ENCODE results near the gene CARHSP1.
"Not testable (repeated sequence)": the region's sequence is repeated elsewhere in the genome, so short reads cannot be mapped to it uniquely, and the experiment has no call there.

The CARHSP1 gene

DNA sequence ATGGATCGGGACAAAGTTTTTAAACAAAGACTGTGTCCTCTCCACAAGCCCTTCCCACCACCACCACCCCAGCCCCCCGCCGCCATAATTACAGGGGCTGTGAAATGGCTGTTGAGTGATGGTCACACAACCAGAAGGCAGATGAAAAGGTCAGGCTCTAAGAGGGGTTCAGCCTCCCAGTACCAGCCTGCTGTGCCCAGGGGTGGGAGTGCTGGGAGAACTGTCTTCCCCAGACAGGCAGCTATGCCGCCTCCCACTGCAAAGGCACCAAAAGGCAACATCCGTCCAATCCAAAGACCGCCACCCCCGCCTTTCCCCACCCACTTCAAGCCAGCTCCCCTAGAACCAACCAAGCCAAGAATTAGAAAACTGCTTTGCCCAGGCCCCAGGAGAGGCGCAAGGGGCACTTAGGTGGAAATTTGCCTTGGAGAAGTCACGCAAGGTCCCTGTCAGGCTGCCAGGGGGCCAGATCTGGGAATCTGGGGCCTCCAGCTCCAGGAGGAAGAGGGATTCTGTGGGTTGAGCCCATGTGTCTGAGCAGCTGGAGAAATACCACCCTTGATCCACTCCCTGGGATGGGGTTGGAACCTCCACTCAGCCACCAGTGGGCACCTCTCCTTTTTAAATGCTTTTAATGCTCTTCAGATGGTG lies 14.4 kb downstream of the CARHSP1 start:
- no peak for DNase-seq (ENCODE audit: low spot score)

- no peak for DNase-seq (ENCODE audit: low spot score)
These were observed 15.2 kb downstream of the CARHSP1 start for GRCh38 chr16:8853611-8854010.

- DNase-seq (ENCODE audit: low spot score): no peak
These were observed 15.7 kb downstream of the CARHSP1 start for GRCh38 chr16:8853150-8853549.

DNA sequence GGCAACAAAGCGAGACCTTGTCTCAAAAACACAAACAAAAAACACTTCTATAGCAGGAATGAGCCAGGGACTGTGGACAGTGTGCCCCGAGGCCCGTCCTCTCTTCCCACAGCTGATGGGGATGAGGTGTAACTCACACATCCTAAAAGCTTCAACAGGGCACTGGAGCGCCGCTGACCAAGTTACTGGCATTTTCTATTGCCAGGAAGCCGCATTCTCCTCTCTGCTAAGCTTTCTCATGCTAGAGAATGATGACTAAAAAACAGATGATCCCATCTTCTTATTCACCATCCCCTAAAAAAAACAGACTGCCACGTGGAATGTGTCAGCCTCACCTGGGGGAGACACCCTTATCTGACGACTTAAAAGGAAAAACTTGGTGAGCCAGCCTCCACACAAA lies 16.3 kb downstream of the CARHSP1 start:
- DNase-seq (ENCODE audit: low spot score): no peak

- no peak for DNase-seq (ENCODE audit: low spot score)
These were observed 16.9 kb downstream of the CARHSP1 start for GRCh38 chr16:8851761-8852403.

DNA sequence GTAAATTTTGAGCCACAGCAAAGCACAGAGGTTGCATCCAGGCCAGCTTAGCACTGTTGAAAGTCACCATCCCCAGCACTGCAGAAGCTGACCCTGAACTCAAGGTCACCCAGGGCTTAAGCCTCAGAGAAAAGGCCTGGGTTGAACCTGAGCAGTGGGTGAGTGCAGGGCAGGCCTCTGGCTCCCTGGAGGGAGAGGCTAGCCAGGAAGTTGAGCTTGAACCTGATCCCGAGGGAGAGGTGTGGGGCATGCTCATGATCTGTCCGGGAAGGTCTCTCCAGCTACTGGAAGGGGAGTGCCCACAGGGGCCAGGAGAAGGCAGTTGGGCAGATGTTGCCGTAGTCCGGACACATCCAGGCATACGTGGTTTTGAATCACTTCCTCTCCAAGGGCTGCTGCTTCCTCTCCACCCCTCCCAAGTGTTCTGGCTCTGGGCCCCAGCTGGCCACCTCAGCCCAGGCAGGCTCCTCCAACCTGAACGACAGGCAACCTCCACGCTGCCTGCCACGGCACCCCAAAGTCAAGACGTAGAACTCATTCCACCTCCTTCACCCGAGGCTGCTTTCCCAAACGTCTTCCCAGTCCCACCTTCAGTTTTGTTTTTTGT lies 18.4 kb downstream of the CARHSP1 start:
- no peak for DNase-seq (ENCODE audit: low spot score)

DNA sequence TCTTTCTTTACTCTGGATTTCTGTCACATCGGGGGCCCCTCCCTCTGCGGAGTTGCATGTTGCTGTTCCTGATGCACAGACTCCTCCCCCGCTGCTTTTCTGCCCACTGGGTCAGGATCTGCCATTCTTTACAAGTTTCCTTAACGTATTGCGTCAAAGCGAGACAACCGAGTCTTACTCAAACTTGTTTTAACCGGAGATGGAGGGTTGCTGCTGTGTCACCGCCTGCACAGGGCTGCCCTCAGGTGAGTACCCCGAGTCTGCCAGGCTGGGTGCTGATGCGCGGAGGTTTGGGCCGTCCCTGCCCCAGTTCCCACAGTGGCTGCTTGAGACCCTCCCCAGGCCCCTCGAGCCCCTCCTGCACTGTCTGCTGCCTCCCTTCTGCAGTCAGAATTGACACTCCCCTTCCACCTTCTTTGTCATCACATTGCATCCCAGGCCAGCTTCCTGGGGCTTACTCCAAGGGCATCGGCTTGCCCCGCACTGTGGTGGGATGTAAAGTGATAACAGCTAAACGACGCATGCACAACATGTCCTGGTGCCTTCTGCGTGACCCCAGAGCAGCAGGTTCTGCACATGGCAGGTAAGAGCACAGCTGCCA lies 19.3 kb downstream of the CARHSP1 start:
- DNase-seq (ENCODE audit: low spot score): no peak

DNA sequence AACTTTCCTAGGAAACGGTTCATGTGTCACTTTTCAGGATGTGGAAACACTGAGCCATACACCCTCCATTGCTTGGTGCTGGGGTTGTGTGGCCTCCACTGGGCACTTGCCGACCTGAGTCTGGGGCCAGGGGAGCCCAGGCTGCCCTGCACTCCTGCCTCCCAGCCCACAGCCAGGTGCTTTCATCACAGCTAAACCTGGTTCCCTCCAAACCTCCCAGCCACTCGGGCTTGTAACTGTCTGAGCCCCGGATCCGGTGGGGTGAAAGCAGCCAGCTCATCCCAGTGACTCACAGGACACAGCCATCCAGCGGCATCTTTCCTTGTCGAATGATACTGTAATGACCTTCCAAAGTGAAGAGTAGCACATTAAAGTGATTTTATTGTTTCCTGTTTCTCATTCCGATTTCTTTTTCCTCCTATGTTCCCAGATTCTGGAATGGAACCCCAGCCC lies 19.8 kb downstream of the CARHSP1 start:
- DNase-seq (ENCODE audit: low spot score): peak; percentile 29

GRCh38 chr16:8848231-8848938 lies 20.4 kb downstream of the CARHSP1 start:
- peak; percentile 24 for DNase-seq (ENCODE audit: low spot score)

GRCh38 chr16:8847623-8848022 lies 21.2 kb downstream of the CARHSP1 start:
- DNase-seq (ENCODE audit: low spot score): peak; percentile 48

DNA sequence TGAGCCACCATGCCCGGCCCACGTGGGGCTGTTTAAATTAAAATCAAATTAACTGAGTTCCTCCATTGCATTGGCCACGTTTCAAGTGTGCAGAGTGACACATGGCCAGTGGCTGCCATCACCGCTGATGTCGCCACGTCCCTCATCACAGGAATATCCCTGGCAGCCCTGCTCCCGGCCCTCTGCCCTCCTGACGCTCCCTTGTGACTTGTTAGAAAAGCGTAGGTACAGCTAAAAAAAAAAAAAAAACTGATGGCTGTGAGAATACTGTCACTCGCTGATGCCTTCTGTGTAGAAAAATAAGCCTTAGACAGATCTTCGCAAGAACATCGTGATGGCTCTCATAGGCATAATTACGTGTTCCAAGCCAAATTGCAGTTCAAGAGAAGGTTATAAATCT lies 21.7 kb downstream of the CARHSP1 start:
- peak; percentile 33 for DNase-seq (ENCODE audit: low spot score)

DNA sequence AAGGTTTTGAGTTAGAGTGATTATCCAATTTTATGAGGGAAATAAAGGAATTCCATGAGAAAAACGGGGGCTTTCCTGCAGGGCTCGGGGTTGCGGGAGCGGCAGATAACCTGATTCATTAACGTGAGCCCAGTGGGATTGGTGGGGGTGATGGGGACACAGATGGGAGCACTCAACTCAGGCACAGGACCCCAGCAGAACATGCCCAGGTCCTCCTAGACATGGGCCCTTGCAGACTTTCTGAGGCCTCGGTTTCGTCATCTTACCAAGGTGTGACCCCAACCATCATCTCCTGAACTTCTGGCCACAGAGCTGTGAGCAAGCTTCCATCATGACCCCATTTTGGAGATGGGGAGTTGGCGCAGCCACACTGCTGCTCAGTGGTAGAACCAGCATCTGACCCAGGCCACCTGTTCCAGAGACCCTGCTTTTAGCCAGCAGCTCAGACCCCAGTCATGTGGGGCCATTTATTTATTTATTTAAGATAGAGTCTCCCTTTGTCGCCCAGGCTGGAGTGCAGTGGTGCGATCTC lies 22.3 kb downstream of the CARHSP1 start:
- DNase-seq (ENCODE audit: low spot score): no peak

GRCh38 chr16:8845699-8846298 lies 23.0 kb downstream of the CARHSP1 start:
- no peak for DNase-seq (ENCODE audit: low spot score)

DNA sequence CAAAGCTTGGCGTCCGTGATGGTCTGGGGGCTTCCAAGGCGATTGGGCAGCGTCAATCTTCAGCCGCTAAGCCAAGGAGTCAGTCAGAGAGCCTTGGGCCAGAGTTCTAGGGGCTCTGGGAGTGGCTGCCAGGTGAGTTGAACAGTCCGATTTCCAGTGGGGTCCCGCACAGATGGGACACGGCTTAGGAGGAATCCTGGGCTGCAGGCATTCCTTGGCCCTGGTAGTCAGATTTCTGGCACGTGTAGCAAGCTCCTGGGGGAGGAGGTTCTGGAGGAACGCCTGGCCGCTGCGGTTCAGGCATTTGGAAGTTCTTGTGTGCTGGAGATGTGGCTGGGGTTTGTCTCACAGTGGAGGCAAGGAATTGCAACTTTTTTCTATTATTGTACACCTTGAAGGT lies 25.5 kb downstream of the CARHSP1 start:
- not testable (repeated sequence) for DNase-seq (ENCODE audit: low spot score)

- DNase-seq (ENCODE audit: low spot score): not testable (repeated sequence)
These were observed 26.8 kb downstream of the CARHSP1 start for GRCh38 chr16:8842016-8842415.

- not testable (repeated sequence) for DNase-seq (ENCODE audit: low spot score)
These were observed 31.2 kb downstream of the CARHSP1 start for GRCh38 chr16:8837594-8837993.

DNA sequence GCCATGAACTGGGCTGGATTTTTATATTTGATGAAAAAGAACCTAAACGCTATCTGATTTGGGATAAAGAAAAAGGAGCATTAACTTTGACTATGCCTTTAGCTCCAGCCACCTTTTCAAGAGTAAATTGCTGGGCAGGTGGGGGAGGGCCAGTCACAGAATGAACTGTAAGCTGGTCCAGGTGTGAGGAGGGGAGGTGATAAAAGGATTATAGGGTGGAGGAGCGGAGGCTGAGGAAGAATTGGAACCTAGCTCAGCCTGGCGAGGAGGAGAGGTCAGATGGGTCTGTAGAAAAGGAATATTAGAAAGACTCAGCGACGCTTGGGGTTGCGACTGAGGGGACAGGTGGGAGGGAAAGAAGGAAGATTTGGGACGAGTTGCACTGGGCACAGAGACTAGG lies 32.0 kb downstream of the CARHSP1 start:
- not testable (repeated sequence) for DNase-seq (ENCODE audit: low spot score)

DNA sequence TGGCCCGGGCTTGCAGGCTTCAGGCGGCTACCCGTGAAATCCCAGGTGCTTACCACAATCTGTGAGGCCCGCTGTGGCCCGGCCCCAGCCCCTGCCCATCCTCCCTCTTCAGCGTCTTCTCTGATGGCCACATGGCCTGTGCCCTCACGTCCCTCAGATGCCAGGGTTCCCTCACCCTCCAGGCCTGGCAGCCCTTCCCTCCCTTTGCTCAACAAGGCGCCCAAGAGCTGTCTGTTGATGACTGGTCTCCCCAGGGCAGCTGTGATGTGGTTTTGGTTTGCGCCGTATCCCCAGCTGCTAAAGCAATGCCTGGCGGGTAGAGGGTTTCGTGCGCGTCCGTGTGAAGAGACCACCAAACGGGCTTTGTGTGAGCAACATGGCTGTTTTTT lies 36.1 kb downstream of the CARHSP1 start:
- no peak for DNase-seq (ENCODE audit: low spot score)

- DNase-seq (ENCODE audit: low spot score): peak; percentile 59
These were observed 36.7 kb downstream of the CARHSP1 start for GRCh38 chr16:8831871-8832716.

GRCh38 chr16:8831450-8831849 lies 37.4 kb downstream of the CARHSP1 start:
- DNase-seq (ENCODE audit: low spot score): no peak
